ENCODE data around the gene C12orf76. TPM values are rescaled to one million over a fixed set of nuclear protein-coding genes. Genes with fewer than 3 reads are reported as not detected.
A peak's percentile ranks its signal among the peaks of the same experiment; 100 is the strongest.

Gene C12orf76
- total RNA-seq, 1 donor from 2014 or later = 6.4 TPM

GRCh38 chr12:109999649-109999971 lies 48.7 kb downstream of the C12orf76 start:
- intact Hi-C loops (cut with DNase I) = loop anchor here (5.0 kb wide), 2 partner anchors 43 to 97 kb away; partner anchors contain the start of gene TCHP
- DNase-seq (ENCODE audit: low spot score) = no peak

- intact Hi-C loops (cut with DNase I) = loop anchor here (5.0 kb wide), 2 partner anchors 43 to 97 kb away; partner anchors contain the start of gene TCHP
- peak; percentile 95 for DNase-seq (ENCODE audit: low spot score)
Observed at GRCh38 chr12:109998904-109999648, 49.2 kb downstream of the C12orf76 start, which contains the start of gene ANKRD13A. Gene ANKRD13A (plus strand): TSS chr12:109999430. CDS start chr12:109999689, 259 bp downstream.

GRCh38 chr12:109998241-109998903 lies 50.0 kb downstream of the C12orf76 start:
- DNase-seq (ENCODE audit: low spot score) = no peak
- intact Hi-C loops (cut with DNase I) = loop anchor here (5.0 kb wide), 2 partner anchors 44 to 96 kb away; partner anchors contain the start of gene TCHP

GRCh38 chr12:109997393-109997792 lies 50.9 kb downstream of the C12orf76 start:
- intact Hi-C loops (cut with DNase I) = loop anchor here (5.0 kb wide), 2 partner anchors 45 to 95 kb away; partner anchors contain the start of gene TCHP
- DNase-seq (ENCODE audit: low spot score) = no peak

- no peak for DNase-seq (ENCODE audit: low spot score)
Observed at GRCh38 chr12:109996483-109996853, 51.9 kb downstream of the C12orf76 start.

GRCh38 chr12:109995686-109996482 lies 52.4 kb downstream of the C12orf76 start, which contains the start of gene GIT2:
Gene GIT2 (minus strand): TSS chr12:109996368. CDS start chr12:109996224, 144 bp downstream.
- intact Hi-C loops (cut with DNase I) = loop anchor here (5.0 kb wide), 2 partner anchors 46 to 94 kb away; partner anchors contain the start of gene TCHP
- DNase-seq (ENCODE audit: low spot score) = peak; percentile 97

More at GRCh38 chr12:109996483-109996853, 51.9 kb downstream of the C12orf76 start:
- intact Hi-C loops (cut with DNase I) = loop anchor here (5.0 kb wide), 2 partner anchors 46 to 94 kb away; partner anchors contain the start of gene TCHP

- intact Hi-C loops (cut with DNase I) = loop anchor here (5.0 kb wide), 2 partner anchors 47 to 93 kb away; partner anchors contain the start of gene TCHP
- no peak for DNase-seq (ENCODE audit: low spot score)
Observed at GRCh38 chr12:109995361-109995685, 53.0 kb downstream of the C12orf76 start.

GRCh38 chr12:109994401-109995175 lies 53.7 kb downstream of the C12orf76 start:
- intact Hi-C loops (cut with DNase I) = loop anchor here (5.0 kb wide), 2 partner anchors 48 to 92 kb away; partner anchors contain the start of gene TCHP
- DNase-seq (ENCODE audit: low spot score) = no peak

- no peak for DNase-seq (ENCODE audit: low spot score)
- intact Hi-C loops (cut with DNase I) = no loop called here
Observed at GRCh38 chr12:109993091-109993490, 55.2 kb downstream of the C12orf76 start.

GRCh38 chr12:109991586-109991985 lies 56.7 kb downstream of the C12orf76 start:
- intact Hi-C loops (cut with DNase I) = no loop called here
- DNase-seq (ENCODE audit: low spot score) = no peak

Other genes with a start within 250 kb of the C12orf76 start
- 0.46 TPM for gene TRPV4, start 215.1 kb downstream of the C12orf76 start, total RNA-seq
- gene GLTP, start 168.0 kb downstream of the C12orf76 start, total RNA-seq = 23.3 TPM
- gene TCHP, start 148.2 kb downstream of the C12orf76 start, total RNA-seq = 9.3 TPM
- 31.2 TPM for gene GIT2, start 52.2 kb downstream of the C12orf76 start, total RNA-seq
- 15.5 TPM for gene ANKRD13A, start 49.1 kb downstream of the C12orf76 start, total RNA-seq
- gene IFT81, start 75.8 kb upstream of the C12orf76 start, total RNA-seq = 6.4 TPM
- 918 TPM for gene ATP2A2, start 232.7 kb upstream of the C12orf76 start, total RNA-seq